Esophagus muscularis mucosa (tissue), 3 donors: ENCODE data around the gene TMEM250.

ENCODE experiments used
- POLR2A ChIP-seq: fragments of 450-650 bp; IDR thresholded peaks from one replicate; pipeline ENCODE4 v1.6.1; 2017; ENCODE audit warnings: antibody characterized with exemption, moderate library complexity, mild to moderate bottlenecking, low read depth
- POLR2AphosphoS5 ChIP-seq, 2 donors: sonication (generic); formaldehyde crosslinking; IDR thresholded peaks; one replicate each; pipeline ENCODE4 v1.6.1; 2017; ENCODE audit warnings: antibody characterized with exemption in 2 of 2
- TF ChIP-seq, protein P1 (sequence below), 3 experiments: fragments of 200-600 bp in 2 of 3; fragments of 450-650 bp in 1 of 3; sonication (generic) in 2 of 3; IDR thresholded peaks; one replicate each; pipeline ENCODE4 v1.5.1; 2017 to 2019; ENCODE audit warnings: antibody characterized with exemption in 3 of 3, mild to moderate bottlenecking in 2 of 3, moderate library complexity in 1 of 3

DNA sequence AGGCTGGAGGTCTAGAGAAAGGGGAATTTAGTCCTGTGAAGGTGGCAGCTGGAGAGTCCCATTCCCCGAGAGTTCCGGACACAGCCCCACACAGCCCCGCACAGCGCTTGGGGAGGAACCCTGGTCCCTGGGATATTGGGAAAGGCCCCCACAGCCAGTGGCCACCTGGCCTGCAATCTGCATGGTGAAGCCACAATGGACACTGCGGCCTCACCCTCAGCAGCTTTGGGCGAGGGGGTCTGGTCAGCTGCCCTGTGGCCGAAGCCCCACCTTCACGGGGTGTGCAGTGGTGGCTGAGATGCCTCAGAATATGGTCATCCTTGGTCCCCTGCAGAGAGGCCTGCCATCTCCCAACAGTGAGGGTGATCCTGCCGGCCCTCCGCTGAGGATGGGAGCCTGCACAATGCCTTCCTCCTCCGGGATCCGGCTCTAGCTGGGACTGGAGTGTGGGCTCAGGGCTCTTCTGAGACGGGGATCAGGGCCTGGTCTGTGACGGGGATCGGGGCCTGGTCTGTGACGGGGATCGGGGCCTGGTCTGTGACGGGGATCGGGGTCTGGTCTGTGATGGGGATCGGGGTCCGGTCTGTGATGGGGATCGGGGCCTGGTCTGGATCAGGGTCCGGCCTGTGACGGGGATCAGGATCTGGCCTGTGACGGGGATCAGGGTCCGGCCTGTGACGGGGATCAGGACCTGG lies 33.3 kb upstream of the TMEM250 start:
- TF ChIP-seq, protein P1, sequence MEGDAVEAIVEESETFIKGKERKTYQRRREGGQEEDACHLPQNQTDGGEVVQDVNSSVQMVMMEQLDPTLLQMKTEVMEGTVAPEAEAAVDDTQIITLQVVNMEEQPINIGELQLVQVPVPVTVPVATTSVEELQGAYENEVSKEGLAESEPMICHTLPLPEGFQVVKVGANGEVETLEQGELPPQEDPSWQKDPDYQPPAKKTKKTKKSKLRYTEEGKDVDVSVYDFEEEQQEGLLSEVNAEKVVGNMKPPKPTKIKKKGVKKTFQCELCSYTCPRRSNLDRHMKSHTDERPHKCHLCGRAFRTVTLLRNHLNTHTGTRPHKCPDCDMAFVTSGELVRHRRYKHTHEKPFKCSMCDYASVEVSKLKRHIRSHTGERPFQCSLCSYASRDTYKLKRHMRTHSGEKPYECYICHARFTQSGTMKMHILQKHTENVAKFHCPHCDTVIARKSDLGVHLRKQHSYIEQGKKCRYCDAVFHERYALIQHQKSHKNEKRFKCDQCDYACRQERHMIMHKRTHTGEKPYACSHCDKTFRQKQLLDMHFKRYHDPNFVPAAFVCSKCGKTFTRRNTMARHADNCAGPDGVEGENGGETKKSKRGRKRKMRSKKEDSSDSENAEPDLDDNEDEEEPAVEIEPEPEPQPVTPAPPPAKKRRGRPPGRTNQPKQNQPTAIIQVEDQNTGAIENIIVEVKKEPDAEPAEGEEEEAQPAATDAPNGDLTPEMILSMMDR (IDR thresholded peaks at IDR 0.05) = no peak
- TF ChIP-seq POLR2A = no peak
- TF ChIP-seq POLR2AphosphoS5 (IDR thresholded peaks at IDR 0.05) = no peak
